ENCODE data around the gene PHACTR3. TPM values are rescaled to one million over a fixed set of nuclear protein-coding genes. Genes with fewer than 3 reads are reported as not detected.

PHACTR3 gene
- total RNA-seq, 1 experiment from 2014 or later, result 0.10 TPM

GRCh38 chr20:59829786-59830664 is 225.7 kb downstream of the PHACTR3 start:
- POLR2A ChIA-PET, result no interaction called here
- in situ Hi-C loops (cut with HindIII; ENCODE audit: low pct_unique_long_range_greater_than_20kb, low sequenced_read_pairs), result no loop called here
- TF ChIP-seq REST (IDR thresholded peaks at IDR 0.05; ENCODE audit: insufficient read depth in 1 of 2, low read depth in 2 of 2, low read length in 1 of 2) (no peak), SIN3A (IDR thresholded peaks at IDR 0.05; ENCODE audit: borderline replicate concordance, insufficient read depth, low read depth, low read length) (no peak), CTCF (IDR thresholded peaks at IDR 0.05) (no peak), TCF7L2 (IDR thresholded peaks at IDR 0.05; ENCODE audit: low read depth, low read length) (no peak), POLR2AphosphoS5 (IDR thresholded peaks at IDR 0.05; ENCODE audit: low read depth, low read length) (no peak)
- intact Hi-C loops (cut with micrococcal nuclease; ENCODE audit: unreplicated experiment), result no loop called here
- Histone ChIP-seq H3K27ac (ENCODE audit: low read length) (no peak overlapping the region), H3K36me3 (ENCODE audit: control insufficient read depth, insufficient read depth, low read length) (no peaks in the 10 kb centered on the region), H3K4me1 (ENCODE audit: control insufficient read depth, insufficient read depth, low read length) (no peaks in the 10 kb centered on the region), H3K4me3 (ENCODE audit: low read depth in 2 of 2, low read length in 2 of 2) (no peak overlapping the region), H3K9me3 (ENCODE audit: control insufficient read depth, insufficient read depth, low read depth, low read length) (no peaks in the 10 kb centered on the region), H3K27me3 (ENCODE audit: control insufficient read depth, insufficient read depth, low read length) (peaks cover 2% of the 10 kb centered on the region; the same call in 1 of the 2 replicates)
- DNase-seq (ENCODE audit: low read depth, low spot score) (no peak), ATAC-seq (no peak)
- CTCF ChIA-PET, result no interaction called here
- no TSS peak for BruUV-seq (replicated peaks)

- Histone ChIP-seq H3K36me3 (ENCODE audit: control insufficient read depth, insufficient read depth, low read length) (no peaks in the 10 kb centered on the region), H3K9me3 (ENCODE audit: control insufficient read depth, insufficient read depth, low read depth, low read length) (no peaks in the 10 kb centered on the region), H3K27ac (ENCODE audit: low read length) (no peak overlapping the region), H3K4me3 (ENCODE audit: low read depth in 2 of 2, low read length in 2 of 2) (no peak overlapping the region), H3K27me3 (ENCODE audit: control insufficient read depth, insufficient read depth, low read length) (peaks cover 2% of the 10 kb centered on the region; the same call in 1 of the 2 replicates), H3K4me1 (ENCODE audit: control insufficient read depth, insufficient read depth, low read length) (no peaks in the 10 kb centered on the region)
- BruUV-seq (replicated peaks), result no TSS peak
- no peak for DNase-seq (ENCODE audit: low read depth, low spot score)
- ATAC-seq, result 0 out of 2 replicates have a peak, but pooled peaks have one; percentile 3
- TF ChIP-seq CTCF (IDR thresholded peaks at IDR 0.05) (no peak), REST (IDR thresholded peaks at IDR 0.05; ENCODE audit: insufficient read depth in 1 of 2, low read depth in 2 of 2, low read length in 1 of 2) (no peak), POLR2AphosphoS5 (IDR thresholded peaks at IDR 0.05; ENCODE audit: low read depth, low read length) (no peak), TCF7L2 (IDR thresholded peaks at IDR 0.05; ENCODE audit: low read depth, low read length) (no peak), SIN3A (IDR thresholded peaks at IDR 0.05; ENCODE audit: borderline replicate concordance, insufficient read depth, low read depth, low read length) (no peak)
- CTCF ChIA-PET, result no interaction called here
- POLR2A ChIA-PET, result no interaction called here
- intact Hi-C loops (cut with micrococcal nuclease; ENCODE audit: unreplicated experiment), result no loop called here
- in situ Hi-C loops (cut with HindIII; ENCODE audit: low pct_unique_long_range_greater_than_20kb, low sequenced_read_pairs), result no loop called here
Measured at GRCh38 chr20:59830665-59831023, 226.3 kb downstream of the PHACTR3 start.
